Right atrium auricular region (tissue), 2 donors: ENCODE measurements around the gene TPMT. TPM values are rescaled to one million over a fixed set of nuclear protein-coding genes. Genes with fewer than 3 reads are reported as not detected.
"Not testable (repeated sequence)": the region's sequence is repeated elsewhere in the genome, so short reads cannot be mapped to it uniquely, and the experiment has no call there.

Source experiments
- DNase-seq: peaks from one replicate; pipeline ENCODE4 v3.0.0-alpha.2; 2019; ENCODE audit warnings: low spot score
- H3K27ac ChIP-seq, 2 donors: fragments of 200-600 bp; sonication (generic); 1 replicate in 1 of 2; 2 replicates in 1 of 2; pipeline ENCODE4 v1.5.1; 2016 to 2019
- H3K27me3 ChIP-seq, 2 donors: fragments of 200-600 bp; sonication (generic); one replicate each; pipeline versions ENCODE4 v1.5.1 to v1.6.0; 2017 to 2019
- H3K36me3 ChIP-seq: fragments of 200-600 bp; sonication (generic); one replicate; pipeline ENCODE4 v1.5.1; 2016
- H3K4me1 ChIP-seq, 2 donors: fragments of 200-600 bp; sonication (generic); one replicate each; pipeline versions ENCODE4 v1.5.1 to v1.6.0; 2017 to 2019
- H3K4me3 ChIP-seq, 2 donors: fragments of 200-600 bp; sonication (generic); 1 replicate in 1 of 2; 2 replicates in 1 of 2; pipeline ENCODE4 v1.5.1; 2017 to 2019; ENCODE audit warnings: mild to moderate bottlenecking in 1 of 2, moderate library complexity in 1 of 2
- H3K9me3 ChIP-seq, 2 donors: fragments of 200-600 bp; sonication (generic); one replicate each; pipeline ENCODE4 v1.5.1; 2019
- CTCF ChIP-seq, 2 donors: fragments of 200-600 bp; sonication (generic); IDR thresholded peaks; one replicate each; pipeline ENCODE4 v1.5.1; 2019; ENCODE audit warnings: antibody characterized with exemption in 2 of 2
- total RNA-seq, 2 donors: library from RNA; depleted of rRNA; stranded (reverse); fragments of >200 nt; gene quantifications; one replicate each; pipeline ENCODE4 v1.1.0, GENCODE V29; 2016

The TPMT gene
- total RNA-seq, 2 donors from 2014 or later = 9.0 to 18.4 TPM

GRCh38 chr6:18155864-18156421 is 1.1 kb upstream of the TPMT start:
- Histone ChIP-seq H3K9me3 (no peaks in the 10 kb centered on the region), H3K27ac (peak overlapping the region; percentile 80 to 83), H3K4me3 (peak overlapping the region; percentile 94 to 97), H3K4me1 (peaks cover 0 to 19% of the 10 kb centered on the region in 2 donors), H3K27me3 (no peaks in the 10 kb centered on the region), H3K36me3 (peaks cover 11% of the 10 kb centered on the region)
- DNase-seq = peak; percentile 62
- TF ChIP-seq CTCF (IDR thresholded peaks at IDR 0.05) = peak in 1 of 2 donors; percentile 37

- TF ChIP-seq CTCF (IDR thresholded peaks at IDR 0.05) = no peak
- Histone ChIP-seq H3K36me3 (peaks cover 9% of the 10 kb centered on the region), H3K9me3 (no peaks in the 10 kb centered on the region), H3K27me3 (no peaks in the 10 kb centered on the region), H3K4me3 (peak within 1 kb of the TSS; percentile 94 to 97), H3K4me1 (peaks cover 0 to 19% of the 10 kb centered on the region in 2 donors), H3K27ac (peak within 1 kb of the TSS; percentile 82 to 87)
- DNase-seq = peak; percentile 97
Observed at GRCh38 chr6:18155150-18155863, 430 bp upstream of the TPMT start, which contains the start of gene KDM1B. TSS of gene KDM1B (plus strand) at chr6:18155422. CDS start at chr6:18159896, 4,474 bp downstream.

DNA sequence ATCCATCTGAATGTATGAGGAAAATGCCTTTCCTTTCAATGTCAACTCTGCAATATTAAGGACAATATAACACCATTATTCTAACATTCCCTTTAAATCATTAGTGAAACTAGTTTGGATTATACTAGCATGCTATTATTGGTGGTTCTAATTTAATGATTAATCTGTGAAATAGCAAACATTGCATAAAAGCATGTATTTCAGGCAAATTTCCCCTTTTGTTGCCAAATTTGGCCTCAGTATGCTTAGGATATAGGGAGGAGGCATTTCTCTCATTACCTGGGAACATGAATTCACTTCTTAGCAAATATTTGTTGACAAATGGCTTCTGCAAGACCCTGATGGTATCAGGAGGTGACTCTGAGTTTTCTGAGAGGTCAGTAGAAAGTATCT is 1.6 kb downstream of the TPMT start:
- Histone ChIP-seq H3K4me1 (peaks cover 0 to 19% of the 10 kb centered on the region in 2 donors), H3K4me3 (no peak overlapping the region), H3K36me3 (no peaks in the 10 kb centered on the region), H3K9me3 (no peaks in the 10 kb centered on the region), H3K27me3 (no peaks in the 10 kb centered on the region), H3K27ac (no peak overlapping the region)
- no peak for TF ChIP-seq CTCF (IDR thresholded peaks at IDR 0.05)
- no peak for DNase-seq

GRCh38 chr6:18151801-18152200 is 3.1 kb downstream of the TPMT start:
- Histone ChIP-seq H3K4me1 (peaks cover 0 to 19% of the 10 kb centered on the region in 2 donors), H3K4me3 (no peak overlapping the region), H3K27ac (no peak overlapping the region)

DNA sequence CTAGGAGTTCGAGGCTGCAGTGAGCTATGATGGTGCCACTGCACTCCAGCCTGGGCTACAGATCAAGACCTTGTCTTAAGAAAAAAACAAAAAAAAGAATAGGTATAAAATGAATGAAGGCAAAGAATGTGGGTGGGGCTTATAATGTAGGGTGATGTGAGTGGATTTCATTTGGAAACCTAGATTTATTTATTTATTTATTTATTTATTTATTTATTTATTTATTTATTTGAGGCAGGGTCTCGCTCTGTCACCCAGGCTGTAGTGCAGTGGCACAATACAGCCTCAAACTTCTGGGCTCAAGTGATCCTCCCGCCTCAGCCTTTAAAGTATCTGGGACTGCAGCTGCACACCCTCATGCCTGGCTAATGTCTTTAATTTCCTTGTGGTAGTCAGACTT is 3.5 kb downstream of the TPMT start:
- peaks cover 0 to 19% of the 10 kb centered on the region in 2 donors for H3K4me1 ChIP-seq
- not testable (repeated sequence) for H3K27me3 ChIP-seq

More at GRCh38 chr6:18151801-18152200, 3.1 kb downstream of the TPMT start:
- TF ChIP-seq CTCF (IDR thresholded peaks at IDR 0.05) = no peak
- Histone ChIP-seq H3K9me3 (no peaks in the 10 kb centered on the region), H3K27me3 (no peaks in the 10 kb centered on the region), H3K36me3 (peaks cover under 1% of the 10 kb centered on the region)
- no peak for DNase-seq

DNA sequence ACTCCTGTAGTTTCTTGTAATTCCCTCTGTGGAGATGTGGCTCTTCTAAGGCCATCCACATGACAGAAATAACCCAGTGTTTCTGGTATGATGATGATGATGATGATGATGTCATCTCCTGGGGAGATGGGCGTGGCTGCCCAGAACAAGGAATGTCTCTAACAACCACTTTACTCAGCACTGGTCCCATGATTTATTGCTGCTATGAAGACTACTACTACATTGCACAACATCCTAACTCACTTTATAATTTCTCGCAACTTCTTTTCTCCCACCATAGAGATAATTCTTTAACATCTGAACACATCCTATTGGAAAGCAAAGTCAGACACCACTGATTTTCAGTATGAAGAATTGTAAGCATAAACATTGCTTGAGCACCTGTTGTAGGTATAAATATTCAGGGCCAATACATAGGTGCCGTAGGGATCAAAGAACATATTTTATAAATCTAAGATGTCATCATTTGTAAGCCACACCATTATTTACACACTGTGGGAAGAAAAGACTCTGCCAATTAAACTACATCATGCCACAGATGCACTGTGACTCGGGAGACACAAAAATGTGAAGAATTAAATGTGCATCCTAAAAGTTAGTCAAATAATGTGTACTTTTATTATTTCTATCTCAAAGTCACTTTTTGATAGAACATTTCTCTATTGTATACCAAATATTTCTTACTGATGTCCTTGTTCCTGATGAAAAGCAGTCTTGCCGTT is 6.4 kb downstream of the TPMT start:
- Histone ChIP-seq H3K9me3 (no peaks in the 10 kb centered on the region), H3K27me3 (no peaks in the 10 kb centered on the region), H3K4me1 (peaks cover 0 to 3% of the 10 kb centered on the region in 2 donors), H3K27ac (no peak overlapping the region), H3K36me3 (peaks cover 7% of the 10 kb centered on the region), H3K4me3 (no peak overlapping the region)
- DNase-seq = no peak
- no peak for TF ChIP-seq CTCF (IDR thresholded peaks at IDR 0.05)

More for the DNA sequence above, 3.5 kb downstream of the TPMT start:
- not testable (repeated sequence) for H3K36me3 ChIP-seq, DNase-seq, H3K4me3 ChIP-seq, H3K27ac ChIP-seq, H3K9me3 ChIP-seq
